ENCODE data around the gene TNFSF8.

TNFSF8 gene

DNA sequence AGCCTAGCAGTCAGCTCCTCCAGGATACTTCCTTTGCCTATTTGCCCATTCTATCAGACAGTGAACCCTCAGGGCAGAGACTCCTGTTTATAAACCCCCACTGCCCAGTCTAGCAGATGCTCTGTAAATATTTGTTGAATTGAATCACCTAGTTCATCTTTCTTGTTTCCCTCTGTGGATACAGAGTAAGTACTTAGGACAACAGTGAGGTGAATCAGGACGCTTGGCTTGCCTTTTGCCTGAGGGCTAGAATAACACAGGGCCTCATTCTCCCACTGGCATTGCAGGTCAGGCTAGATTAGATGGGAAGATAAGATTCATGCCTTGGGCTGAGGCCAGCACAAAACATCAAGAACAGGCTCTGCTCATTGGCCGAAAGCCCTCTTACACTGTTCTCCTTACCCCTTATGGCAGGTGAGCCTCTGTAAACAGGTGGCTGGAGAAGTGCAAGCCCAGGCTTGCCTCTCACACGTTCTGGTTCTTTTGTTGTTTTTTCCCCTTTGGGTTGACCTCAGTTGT is 22.2 kb downstream of the TNFSF8 start (continued):
- TF ChIP-seq ZNF391 (tag by site-specific recombination; IDR thresholded peaks at IDR 0.05; ENCODE audit: borderline replicate concordance, low read depth) (no peak), ZNF747 (tag by site-specific recombination; IDR thresholded peaks at IDR 0.05) (no peak), HOXD13 (CRISPR knock-in tag; IDR thresholded peaks at IDR 0.05; ENCODE audit: borderline replicate concordance) (peak; percentile 43; the same call in 1 of the 2 replicates), KLF16 (tag by site-specific recombination; IDR thresholded peaks at IDR 0.05) (no peak), ZNF501 (tag by site-specific recombination; IDR thresholded peaks at IDR 0.05) (no peak), ZNF140 (tag by site-specific recombination; IDR thresholded peaks at IDR 0.05) (no peak), ZNF133 (tag by site-specific recombination; IDR thresholded peaks at IDR 0.05) (no peak), ZNF660 (tag by site-specific recombination; IDR thresholded peaks at IDR 0.05) (no peak), ZNF585B (tag by site-specific recombination; IDR thresholded peaks at IDR 0.05) (no peak), ZNF701 (tag by site-specific recombination; IDR thresholded peaks at IDR 0.05) (no peak), ZNF19 (tag by site-specific recombination; IDR thresholded peaks at IDR 0.05; ENCODE audit: low read depth) (no peak), SP7 (tag by site-specific recombination; IDR thresholded peaks at IDR 0.05) (0 out of 2 replicates have a peak, but pooled peaks have one; percentile 11), YY1 (tag by site-specific recombination; IDR thresholded peaks at IDR 0.05) (no peak), ZNF621 (tag by site-specific recombination; IDR thresholded peaks at IDR 0.05) (no peak), MEIS1 (CRISPR knock-in tag; IDR thresholded peaks at IDR 0.05; ENCODE audit: borderline replicate concordance) (no peak), SCRT2 (tag by site-specific recombination; IDR thresholded peaks at IDR 0.05) (peak; percentile 84), KLF10 (tag by site-specific recombination; IDR thresholded peaks at IDR 0.05) (no peak), SALL2 (tag by site-specific recombination; IDR thresholded peaks at IDR 0.05; ENCODE audit: borderline replicate concordance) (no peak)
- TF ChIP-seq, protein P1, sequence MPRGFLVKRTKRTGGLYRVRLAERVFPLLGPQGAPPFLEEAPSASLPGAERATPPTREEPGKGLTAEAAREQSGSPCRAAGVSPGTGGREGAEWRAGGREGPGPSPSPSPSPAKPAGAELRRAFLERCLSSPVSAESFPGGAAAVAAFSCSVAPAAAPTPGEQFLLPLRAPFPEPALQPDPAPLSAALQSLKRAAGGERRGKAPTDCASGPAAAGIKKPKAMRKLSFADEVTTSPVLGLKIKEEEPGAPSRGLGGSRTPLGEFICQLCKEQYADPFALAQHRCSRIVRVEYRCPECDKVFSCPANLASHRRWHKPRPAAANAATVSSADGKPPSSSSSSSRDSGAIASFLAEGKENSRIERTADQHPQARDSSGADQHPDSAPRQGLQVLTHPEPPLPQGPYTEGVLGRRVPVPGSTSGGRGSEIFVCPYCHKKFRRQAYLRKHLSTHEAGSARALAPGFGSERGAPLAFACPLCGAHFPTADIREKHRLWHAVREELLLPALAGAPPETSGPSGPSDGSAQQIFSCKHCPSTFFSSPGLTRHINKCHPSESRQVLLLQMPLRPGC (tag by site-specific recombination; IDR thresholded peaks at IDR 0.05): 0 out of 2 replicates have a peak, but pooled peaks have one; percentile 22
- TF ChIP-seq, protein P2, sequence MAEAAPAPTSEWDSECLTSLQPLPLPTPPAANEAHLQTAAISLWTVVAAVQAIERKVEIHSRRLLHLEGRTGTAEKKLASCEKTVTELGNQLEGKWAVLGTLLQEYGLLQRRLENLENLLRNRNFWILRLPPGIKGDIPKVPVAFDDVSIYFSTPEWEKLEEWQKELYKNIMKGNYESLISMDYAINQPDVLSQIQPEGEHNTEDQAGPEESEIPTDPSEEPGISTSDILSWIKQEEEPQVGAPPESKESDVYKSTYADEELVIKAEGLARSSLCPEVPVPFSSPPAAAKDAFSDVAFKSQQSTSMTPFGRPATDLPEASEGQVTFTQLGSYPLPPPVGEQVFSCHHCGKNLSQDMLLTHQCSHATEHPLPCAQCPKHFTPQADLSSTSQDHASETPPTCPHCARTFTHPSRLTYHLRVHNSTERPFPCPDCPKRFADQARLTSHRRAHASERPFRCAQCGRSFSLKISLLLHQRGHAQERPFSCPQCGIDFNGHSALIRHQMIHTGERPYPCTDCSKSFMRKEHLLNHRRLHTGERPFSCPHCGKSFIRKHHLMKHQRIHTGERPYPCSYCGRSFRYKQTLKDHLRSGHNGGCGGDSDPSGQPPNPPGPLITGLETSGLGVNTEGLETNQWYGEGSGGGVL (tag by site-specific recombination; IDR thresholded peaks at IDR 0.05): peak; percentile 39; the same call in 1 of the 2 replicates
- TF ChIP-seq, protein P3, sequence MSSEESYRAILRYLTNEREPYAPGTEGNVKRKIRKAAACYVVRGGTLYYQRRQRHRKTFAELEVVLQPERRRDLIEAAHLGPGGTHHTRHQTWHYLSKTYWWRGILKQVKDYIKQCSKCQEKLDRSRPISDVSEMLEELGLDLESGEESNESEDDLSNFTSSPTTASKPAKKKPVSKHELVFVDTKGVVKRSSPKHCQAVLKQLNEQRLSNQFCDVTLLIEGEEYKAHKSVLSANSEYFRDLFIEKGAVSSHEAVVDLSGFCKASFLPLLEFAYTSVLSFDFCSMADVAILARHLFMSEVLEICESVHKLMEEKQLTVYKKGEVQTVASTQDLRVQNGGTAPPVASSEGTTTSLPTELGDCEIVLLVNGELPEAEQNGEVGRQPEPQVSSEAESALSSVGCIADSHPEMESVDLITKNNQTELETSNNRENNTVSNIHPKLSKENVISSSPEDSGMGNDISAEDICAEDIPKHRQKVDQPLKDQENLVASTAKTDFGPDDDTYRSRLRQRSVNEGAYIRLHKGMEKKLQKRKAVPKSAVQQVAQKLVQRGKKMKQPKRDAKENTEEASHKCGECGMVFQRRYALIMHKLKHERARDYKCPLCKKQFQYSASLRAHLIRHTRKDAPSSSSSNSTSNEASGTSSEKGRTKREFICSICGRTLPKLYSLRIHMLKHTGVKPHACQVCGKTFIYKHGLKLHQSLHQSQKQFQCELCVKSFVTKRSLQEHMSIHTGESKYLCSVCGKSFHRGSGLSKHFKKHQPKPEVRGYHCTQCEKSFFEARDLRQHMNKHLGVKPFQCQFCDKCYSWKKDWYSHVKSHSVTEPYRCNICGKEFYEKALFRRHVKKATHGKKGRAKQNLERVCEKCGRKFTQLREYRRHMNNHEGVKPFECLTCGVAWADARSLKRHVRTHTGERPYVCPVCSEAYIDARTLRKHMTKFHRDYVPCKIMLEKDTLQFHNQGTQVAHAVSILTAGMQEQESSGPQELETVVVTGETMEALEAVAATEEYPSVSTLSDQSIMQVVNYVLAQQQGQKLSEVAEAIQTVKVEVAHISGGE (tag by site-specific recombination; conservative IDR thresholded peaks at IDR 0.05; ENCODE audit: low read depth): no peak
- TF ChIP-seq, protein P4, sequence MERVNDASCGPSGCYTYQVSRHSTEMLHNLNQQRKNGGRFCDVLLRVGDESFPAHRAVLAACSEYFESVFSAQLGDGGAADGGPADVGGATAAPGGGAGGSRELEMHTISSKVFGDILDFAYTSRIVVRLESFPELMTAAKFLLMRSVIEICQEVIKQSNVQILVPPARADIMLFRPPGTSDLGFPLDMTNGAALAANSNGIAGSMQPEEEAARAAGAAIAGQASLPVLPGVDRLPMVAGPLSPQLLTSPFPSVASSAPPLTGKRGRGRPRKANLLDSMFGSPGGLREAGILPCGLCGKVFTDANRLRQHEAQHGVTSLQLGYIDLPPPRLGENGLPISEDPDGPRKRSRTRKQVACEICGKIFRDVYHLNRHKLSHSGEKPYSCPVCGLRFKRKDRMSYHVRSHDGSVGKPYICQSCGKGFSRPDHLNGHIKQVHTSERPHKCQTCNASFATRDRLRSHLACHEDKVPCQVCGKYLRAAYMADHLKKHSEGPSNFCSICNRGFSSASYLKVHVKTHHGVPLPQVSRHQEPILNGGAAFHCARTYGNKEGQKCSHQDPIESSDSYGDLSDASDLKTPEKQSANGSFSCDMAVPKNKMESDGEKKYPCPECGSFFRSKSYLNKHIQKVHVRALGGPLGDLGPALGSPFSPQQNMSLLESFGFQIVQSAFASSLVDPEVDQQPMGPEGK (tag by site-specific recombination; IDR thresholded peaks at IDR 0.05): 0 out of 2 replicates have a peak, but pooled peaks have one; percentile 30
- TF ChIP-seq, protein P5, sequence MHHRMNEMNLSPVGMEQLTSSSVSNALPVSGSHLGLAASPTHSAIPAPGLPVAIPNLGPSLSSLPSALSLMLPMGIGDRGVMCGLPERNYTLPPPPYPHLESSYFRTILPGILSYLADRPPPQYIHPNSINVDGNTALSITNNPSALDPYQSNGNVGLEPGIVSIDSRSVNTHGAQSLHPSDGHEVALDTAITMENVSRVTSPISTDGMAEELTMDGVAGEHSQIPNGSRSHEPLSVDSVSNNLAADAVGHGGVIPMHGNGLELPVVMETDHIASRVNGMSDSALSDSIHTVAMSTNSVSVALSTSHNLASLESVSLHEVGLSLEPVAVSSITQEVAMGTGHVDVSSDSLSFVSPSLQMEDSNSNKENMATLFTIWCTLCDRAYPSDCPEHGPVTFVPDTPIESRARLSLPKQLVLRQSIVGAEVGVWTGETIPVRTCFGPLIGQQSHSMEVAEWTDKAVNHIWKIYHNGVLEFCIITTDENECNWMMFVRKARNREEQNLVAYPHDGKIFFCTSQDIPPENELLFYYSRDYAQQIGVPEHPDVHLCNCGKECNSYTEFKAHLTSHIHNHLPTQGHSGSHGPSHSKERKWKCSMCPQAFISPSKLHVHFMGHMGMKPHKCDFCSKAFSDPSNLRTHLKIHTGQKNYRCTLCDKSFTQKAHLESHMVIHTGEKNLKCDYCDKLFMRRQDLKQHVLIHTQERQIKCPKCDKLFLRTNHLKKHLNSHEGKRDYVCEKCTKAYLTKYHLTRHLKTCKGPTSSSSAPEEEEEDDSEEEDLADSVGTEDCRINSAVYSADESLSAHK (tag by site-specific recombination; IDR thresholded peaks at IDR 0.05): no peak
- TF ChIP-seq, protein P6, sequence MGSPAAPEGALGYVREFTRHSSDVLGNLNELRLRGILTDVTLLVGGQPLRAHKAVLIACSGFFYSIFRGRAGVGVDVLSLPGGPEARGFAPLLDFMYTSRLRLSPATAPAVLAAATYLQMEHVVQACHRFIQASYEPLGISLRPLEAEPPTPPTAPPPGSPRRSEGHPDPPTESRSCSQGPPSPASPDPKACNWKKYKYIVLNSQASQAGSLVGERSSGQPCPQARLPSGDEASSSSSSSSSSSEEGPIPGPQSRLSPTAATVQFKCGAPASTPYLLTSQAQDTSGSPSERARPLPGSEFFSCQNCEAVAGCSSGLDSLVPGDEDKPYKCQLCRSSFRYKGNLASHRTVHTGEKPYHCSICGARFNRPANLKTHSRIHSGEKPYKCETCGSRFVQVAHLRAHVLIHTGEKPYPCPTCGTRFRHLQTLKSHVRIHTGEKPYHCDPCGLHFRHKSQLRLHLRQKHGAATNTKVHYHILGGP (tag by site-specific recombination; IDR thresholded peaks at IDR 0.05): no peak
